ENCODE results near the gene OR51I2.

OR51I2 gene, protein sequence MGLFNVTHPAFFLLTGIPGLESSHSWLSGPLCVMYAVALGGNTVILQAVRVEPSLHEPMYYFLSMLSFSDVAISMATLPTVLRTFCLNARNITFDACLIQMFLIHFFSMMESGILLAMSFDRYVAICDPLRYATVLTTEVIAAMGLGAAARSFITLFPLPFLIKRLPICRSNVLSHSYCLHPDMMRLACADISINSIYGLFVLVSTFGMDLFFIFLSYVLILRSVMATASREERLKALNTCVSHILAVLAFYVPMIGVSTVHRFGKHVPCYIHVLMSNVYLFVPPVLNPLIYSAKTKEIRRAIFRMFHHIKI

GRCh38 chr11:5449023-5449422 is at the start of gene OR51I2:
Gene OR51I2 (plus strand): TSS chr11:5449323. CDS start chr11:5453489, 4,166 bp downstream.
- Histone ChIP-seq H2AFZ (ENCODE audit: low read length, unreplicated experiment) (no peak within 1 kb of the TSS), H3K4me3 (ENCODE audit: low read depth, low read length) (no peak within 1 kb of the TSS), H3K27ac (ENCODE audit: low read depth, low read length) (no peak within 1 kb of the TSS), H3K36me3 (ENCODE audit: insufficient read depth, low read length) (no peaks in the 10 kb centered on the region), H3K27me3 (ENCODE audit: insufficient read depth, low read length) (peaks cover 51% of the 10 kb centered on the region), H3K79me2 (ENCODE audit: control insufficient read depth, insufficient read depth, low read length, unreplicated experiment) (no peaks in the 10 kb centered on the region), H3K4me1 (ENCODE audit: control insufficient read depth, insufficient read depth, low read length, unreplicated experiment) (no peaks in the 10 kb centered on the region)

- H3K79me2 ChIP-seq (ENCODE audit: control insufficient read depth, insufficient read depth, low read length, unreplicated experiment) = no peaks in the 10 kb centered on the region
- H3K4me3 ChIP-seq (ENCODE audit: low read depth, low read length) = no peak overlapping the region
- H3K36me3 ChIP-seq (ENCODE audit: insufficient read depth, low read length) = no peaks in the 10 kb centered on the region
- H3K4me1 ChIP-seq (ENCODE audit: control insufficient read depth, insufficient read depth, low read length, unreplicated experiment) = no peaks in the 10 kb centered on the region
- peaks cover 50% of the 10 kb centered on the region for H3K27me3 ChIP-seq (ENCODE audit: insufficient read depth, low read length)
- no peak overlapping the region for H2AFZ ChIP-seq (ENCODE audit: low read length, unreplicated experiment)
- H3K27ac ChIP-seq (ENCODE audit: low read depth, low read length) = no peak overlapping the region
Observed at GRCh38 chr11:5405173-5405572, 44.0 kb upstream of the OR51I2 start.

- H3K79me2 ChIP-seq (ENCODE audit: control insufficient read depth, insufficient read depth, low read length, unreplicated experiment) = no peaks in the 10 kb centered on the region
- H3K4me1 ChIP-seq (ENCODE audit: control insufficient read depth, insufficient read depth, low read length, unreplicated experiment) = no peaks in the 10 kb centered on the region
- H3K36me3 ChIP-seq (ENCODE audit: insufficient read depth, low read length) = no peaks in the 10 kb centered on the region
- peaks cover 44% of the 10 kb centered on the region for H3K27me3 ChIP-seq (ENCODE audit: insufficient read depth, low read length)
- H3K27ac ChIP-seq (ENCODE audit: low read depth, low read length) = no peak overlapping the region
- H2AFZ ChIP-seq (ENCODE audit: low read length, unreplicated experiment) = no peak overlapping the region
- H3K4me3 ChIP-seq (ENCODE audit: low read depth, low read length) = no peak overlapping the region
Observed at GRCh38 chr11:5420993-5421392, 28.1 kb upstream of the OR51I2 start.

DNA sequence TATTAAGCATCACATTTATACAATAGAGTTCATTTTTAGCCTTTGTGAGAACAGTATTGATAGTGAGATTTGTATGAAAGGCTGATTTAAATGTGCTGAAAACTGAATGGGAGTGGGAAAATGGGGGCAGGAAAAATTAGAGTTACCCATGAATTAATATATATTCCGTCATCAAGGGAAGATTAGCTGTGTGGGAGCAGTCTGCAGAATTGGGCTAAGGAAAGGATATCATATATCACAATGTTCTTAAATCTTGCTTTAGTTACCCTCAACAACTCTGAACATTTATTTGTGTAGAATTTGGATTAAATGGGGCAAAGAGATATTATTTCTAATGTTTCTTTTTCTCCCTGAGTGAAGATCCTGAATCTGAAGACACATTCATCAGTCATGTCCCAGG is 27.3 kb upstream of the OR51I2 start, which contains the start of gene OR51Q1:
Gene OR51Q1 (plus strand): TSS at position 301 of the 400 bp plus-strand sequence. CDS start 90 bp downstream, at position 391.
- no peak within 1 kb of the TSS for H2AFZ ChIP-seq (ENCODE audit: low read length, unreplicated experiment)

GRCh38 chr11:5423131-5423530 is 26.0 kb upstream of the OR51I2 start:
- H3K79me2 ChIP-seq (ENCODE audit: control insufficient read depth, insufficient read depth, low read length, unreplicated experiment) = no peaks in the 10 kb centered on the region
- H2AFZ ChIP-seq (ENCODE audit: low read length, unreplicated experiment) = no peak overlapping the region

More for the DNA sequence above, 27.3 kb upstream of the OR51I2 start, which contains the start of gene OR51Q1:
- no peaks in the 10 kb centered on the region for H3K79me2 ChIP-seq (ENCODE audit: control insufficient read depth, insufficient read depth, low read length, unreplicated experiment)
- H3K27ac ChIP-seq (ENCODE audit: low read depth, low read length) = no peak within 1 kb of the TSS
- H3K4me3 ChIP-seq (ENCODE audit: low read depth, low read length) = no peak within 1 kb of the TSS
- H3K27me3 ChIP-seq (ENCODE audit: insufficient read depth, low read length) = peaks cover 53% of the 10 kb centered on the region
- no peaks in the 10 kb centered on the region for H3K36me3 ChIP-seq (ENCODE audit: insufficient read depth, low read length)
- no peaks in the 10 kb centered on the region for H3K4me1 ChIP-seq (ENCODE audit: control insufficient read depth, insufficient read depth, low read length, unreplicated experiment)

GRCh38 chr11:5441414-5441813 is 7.7 kb upstream of the OR51I2 start, which contains the start of gene OR51I1:
Gene OR51I1 (minus strand): TSS chr11:5441514. CDS start chr11:5441514, 0 bp downstream.
- Histone ChIP-seq H3K79me2 (ENCODE audit: control insufficient read depth, insufficient read depth, low read length, unreplicated experiment) (no peaks in the 10 kb centered on the region), H3K4me1 (ENCODE audit: control insufficient read depth, insufficient read depth, low read length, unreplicated experiment) (no peaks in the 10 kb centered on the region), H3K36me3 (ENCODE audit: insufficient read depth, low read length) (no peaks in the 10 kb centered on the region), H3K4me3 (ENCODE audit: low read depth, low read length) (no peak within 1 kb of the TSS), H3K27me3 (ENCODE audit: insufficient read depth, low read length) (peaks cover 41% of the 10 kb centered on the region), H3K27ac (ENCODE audit: low read depth, low read length) (no peak within 1 kb of the TSS), H2AFZ (ENCODE audit: low read length, unreplicated experiment) (no peak within 1 kb of the TSS)

More at GRCh38 chr11:5423131-5423530, 26.0 kb upstream of the OR51I2 start:
- H3K27me3 ChIP-seq (ENCODE audit: insufficient read depth, low read length) = peaks cover 57% of the 10 kb centered on the region
- H3K36me3 ChIP-seq (ENCODE audit: insufficient read depth, low read length) = no peaks in the 10 kb centered on the region
- H3K4me3 ChIP-seq (ENCODE audit: low read depth, low read length) = no peak overlapping the region
- H3K27ac ChIP-seq (ENCODE audit: low read depth, low read length) = no peak overlapping the region
- no peaks in the 10 kb centered on the region for H3K4me1 ChIP-seq (ENCODE audit: control insufficient read depth, insufficient read depth, low read length, unreplicated experiment)

- Histone ChIP-seq H3K79me2 (ENCODE audit: control insufficient read depth, insufficient read depth, low read length, unreplicated experiment) (no peaks in the 10 kb centered on the region), H3K27ac (ENCODE audit: low read depth, low read length) (no peak overlapping the region), H3K27me3 (ENCODE audit: insufficient read depth, low read length) (peaks cover 53% of the 10 kb centered on the region), H3K4me3 (ENCODE audit: low read depth, low read length) (no peak overlapping the region), H3K36me3 (ENCODE audit: insufficient read depth, low read length) (no peaks in the 10 kb centered on the region), H2AFZ (ENCODE audit: low read length, unreplicated experiment) (no peak overlapping the region), H3K4me1 (ENCODE audit: control insufficient read depth, insufficient read depth, low read length, unreplicated experiment) (no peaks in the 10 kb centered on the region)
Observed at GRCh38 chr11:5443835-5444393, 5.2 kb upstream of the OR51I2 start.

- Histone ChIP-seq H3K27me3 (ENCODE audit: insufficient read depth, low read length) (peaks cover 54% of the 10 kb centered on the region), H3K79me2 (ENCODE audit: control insufficient read depth, insufficient read depth, low read length, unreplicated experiment) (no peaks in the 10 kb centered on the region), H3K36me3 (ENCODE audit: insufficient read depth, low read length) (no peaks in the 10 kb centered on the region), H3K4me1 (ENCODE audit: control insufficient read depth, insufficient read depth, low read length, unreplicated experiment) (no peaks in the 10 kb centered on the region), H3K4me3 (ENCODE audit: low read depth, low read length) (no peak overlapping the region), H2AFZ (ENCODE audit: low read length, unreplicated experiment) (no peak overlapping the region), H3K27ac (ENCODE audit: low read depth, low read length) (no peak overlapping the region)
Observed at GRCh38 chr11:5449432-5449831, 309 bp downstream of the OR51I2 start.

- Histone ChIP-seq H2AFZ (ENCODE audit: low read length, unreplicated experiment) (no peak overlapping the region), H3K4me3 (ENCODE audit: low read depth, low read length) (no peak overlapping the region), H3K4me1 (ENCODE audit: control insufficient read depth, insufficient read depth, low read length, unreplicated experiment) (no peaks in the 10 kb centered on the region), H3K27ac (ENCODE audit: low read depth, low read length) (no peak overlapping the region), H3K27me3 (ENCODE audit: insufficient read depth, low read length) (peaks cover 16% of the 10 kb centered on the region; the same call in 1 of the 2 replicates), H3K36me3 (ENCODE audit: insufficient read depth, low read length) (no peaks in the 10 kb centered on the region), H3K79me2 (ENCODE audit: control insufficient read depth, insufficient read depth, low read length, unreplicated experiment) (no peaks in the 10 kb centered on the region)
Observed at GRCh38 chr11:5460983-5461621, 12.0 kb downstream of the OR51I2 start.

- Histone ChIP-seq H3K27ac (ENCODE audit: low read depth, low read length) (no peak overlapping the region), H3K27me3 (ENCODE audit: insufficient read depth, low read length) (peaks cover 48% of the 10 kb centered on the region), H3K36me3 (ENCODE audit: insufficient read depth, low read length) (no peaks in the 10 kb centered on the region), H3K4me1 (ENCODE audit: control insufficient read depth, insufficient read depth, low read length, unreplicated experiment) (no peaks in the 10 kb centered on the region), H2AFZ (ENCODE audit: low read length, unreplicated experiment) (no peak overlapping the region), H3K79me2 (ENCODE audit: control insufficient read depth, insufficient read depth, low read length, unreplicated experiment) (no peaks in the 10 kb centered on the region), H3K4me3 (ENCODE audit: low read depth, low read length) (no peak overlapping the region)
Observed at GRCh38 chr11:5467527-5467926, 18.4 kb downstream of the OR51I2 start.

All from ACC112 (cell line).